Endothelial cell of umbilical vein (primary cell): ENCODE data around the gene ZP1. TPM values are rescaled to one million over a fixed set of nuclear protein-coding genes. Genes with fewer than 3 reads are reported as not detected.
A peak's percentile ranks its signal among the peaks of the same experiment; 100 is the strongest.

Experiments
- BruUV-seq: library from RNA; stranded (reverse); fragments of 400-500 nt; replicated peaks from 2 replicates; lab custom pipeline; 2021; lab: Mats Ljungman, UMichigan
- CTCF ChIA-PET: fragments of 300-600, 350-600 bp; sonication (Branson Sonifier 250); formaldehyde crosslinking; loops from one replicate; lab custom pipeline; 2021; ENCODE audit warnings: antibody characterized with exemption, inconsistent platforms; lab: Charles Lee
- POLR2A ChIA-PET: fragments of 300-600, 350-600 bp; sonication (Branson Sonifier 250); formaldehyde crosslinking; loops from one replicate; lab custom pipeline; 2021; ENCODE audit warnings: antibody characterized with exemption, inconsistent platforms; lab: Charles Lee
- DNase-seq: peaks from one replicate; pipeline ENCODE4 v3.0.0-alpha.2; 2011; ENCODE audit warnings: low read depth, low spot score
- FAIRE-seq: peaks from 2 replicates; lab custom pipeline; 2011; peaks lifted over from hg19 to GRCh38; lab: Jason Lieb, UNC
- H2AFZ ChIP-seq: 2 replicates; pipeline ENCODE4 v1.6.0; 2012; ENCODE audit warnings: low read depth, low read length, control low read depth, inconsistent platforms
- H3K27ac ChIP-seq: 2 replicates; pipeline ENCODE4 v1.5.1; 2011; ENCODE audit warnings: low read depth, mild to moderate bottlenecking, control low read depth, low read length, moderate library complexity; ENCODE audit not compliant: insufficient read depth
- H3K27me3 ChIP-seq, 2 experiments: 2 replicates each; pipeline versions ENCODE4 v1.6.0 to v1.6.1; 2011; ENCODE audit warnings: low read length in 2 of 2, mixed read lengths in 1 of 2; ENCODE audit not compliant: control insufficient read depth in 2 of 2, insufficient read depth in 2 of 2
- H3K36me3 ChIP-seq, 2 experiments: 2 replicates in 1 of 2; 3 replicates in 1 of 2; pipeline ENCODE4 v1.5.1; 2011; ENCODE audit warnings: low read length in 2 of 2, mild to moderate bottlenecking in 1 of 2, moderate library complexity in 1 of 2; ENCODE audit not compliant: control insufficient read depth in 2 of 2, insufficient read depth in 2 of 2; ENCODE audit errors: extremely low read depth in 1 of 2
- H3K4me1 ChIP-seq: 3 replicates; pipeline ENCODE4 v1.5.1; 2011; ENCODE audit warnings: mild to moderate bottlenecking, low read length; ENCODE audit not compliant: control insufficient read depth, insufficient read depth; ENCODE audit errors: extremely low read depth
- H3K4me2 ChIP-seq: 2 replicates; pipeline ENCODE4 v1.6.1; 2011; ENCODE audit warnings: low read length, control low read depth, mixed read lengths; ENCODE audit not compliant: insufficient read depth
- H3K4me3 ChIP-seq, 3 experiments: fragments of 200-600 bp in 1 of 3; sonication (generic), shearing (Covaris generic) in 1 of 3; replicated peaks in 1 of 3; 2 replicates each; pipeline ENCODE4 v1.5.1; 2011 to 2016; ENCODE audit warnings: control low read depth in 3 of 3, low read length in 3 of 3, mild to moderate bottlenecking in 2 of 3, inconsistent platforms in 1 of 3, low read depth in 1 of 3, moderate library complexity in 1 of 3; ENCODE audit not compliant: insufficient read depth in 1 of 3
- H3K79me2 ChIP-seq: 2 replicates; pipeline ENCODE4 v1.6.0; 2012; ENCODE audit warnings: low read length, inconsistent platforms; ENCODE audit not compliant: control insufficient read depth, insufficient read depth
- H3K9ac ChIP-seq: replicated peaks from 2 replicates; pipeline ENCODE3; 2011; ENCODE audit warnings: low read length, control low read depth; ENCODE audit not compliant: insufficient read depth; ENCODE audit errors: extremely low read depth
- H3K9me1 ChIP-seq: replicated peaks from 3 replicates; pipeline ENCODE4 v1.6.0; 2011; ENCODE audit warnings: mild to moderate bottlenecking, low read length; ENCODE audit not compliant: control insufficient read depth, insufficient read depth; ENCODE audit errors: extremely low read depth
- H3K9me3 ChIP-seq: replicated peaks from 2 replicates; pipeline ENCODE4 v1.5.1; 2012; ENCODE audit warnings: low read length, inconsistent platforms; ENCODE audit not compliant: control insufficient read depth, insufficient read depth
- H4K20me1 ChIP-seq: replicated peaks from 2 replicates; pipeline ENCODE3; 2011; ENCODE audit warnings: mild to moderate bottlenecking, low read length; ENCODE audit not compliant: control insufficient read depth, insufficient read depth; ENCODE audit errors: extremely low read depth
- CTCF ChIP-seq, 2 donors: IDR thresholded peaks; 1 replicate in 1 of 2; 2 replicates in 1 of 2; pipeline ENCODE4 v1.5.1; 2011; ENCODE audit warnings: low read length in 2 of 2, mild to moderate bottlenecking in 2 of 2, moderate library complexity in 2 of 2, control low read depth in 1 of 2, inconsistent platforms in 1 of 2, low read depth in 1 of 2; ENCODE audit not compliant: insufficient read depth in 1 of 2; ENCODE audit errors: extremely low read depth in 1 of 2
- EZH2 ChIP-seq: IDR thresholded peaks from 2 replicates; pipeline ENCODE4 v1.6.1; 2012; ENCODE audit warnings: borderline replicate concordance, low read depth, mild to moderate bottlenecking, moderate library complexity, low read length, inconsistent platforms; ENCODE audit not compliant: severe bottlenecking
- FOS ChIP-seq: IDR thresholded peaks from 2 replicates; pipeline ENCODE4 v1.6.1; 2011; ENCODE audit warnings: mild to moderate bottlenecking, low read length, moderate library complexity, borderline replicate concordance; ENCODE audit not compliant: insufficient read depth
- GATA2 ChIP-seq: IDR thresholded peaks from 2 replicates; pipeline ENCODE4 v1.7.0; 2011; ENCODE audit warnings: low read depth, mild to moderate bottlenecking, moderate library complexity, mixed read lengths, low read length; ENCODE audit not compliant: insufficient read length, insufficient read depth
- JUN ChIP-seq: IDR thresholded peaks from 2 replicates; pipeline ENCODE4 v1.6.1; 2011; ENCODE audit warnings: borderline replicate concordance, low read depth; ENCODE audit not compliant: insufficient read length, insufficient read depth
- MAX ChIP-seq: IDR thresholded peaks from 2 replicates; pipeline ENCODE4 v1.6.1; 2011; ENCODE audit not compliant: insufficient read depth, insufficient read length
- MYC ChIP-seq: IDR thresholded peaks from one replicate; pipeline ENCODE4 v1.6.1; 2011; ENCODE audit warnings: mild to moderate bottlenecking, low read depth, low read length
- POLR2A ChIP-seq: IDR thresholded peaks from 2 replicates; pipeline ENCODE4 v1.6.1; 2012; ENCODE audit warnings: low read depth, mild to moderate bottlenecking, control low read depth, low read length
- POLR2AphosphoS5 ChIP-seq: IDR thresholded peaks from 2 replicates; pipeline ENCODE4 v1.6.1; 2012; ENCODE audit warnings: low read depth, mild to moderate bottlenecking, control low read depth, low read length, moderate library complexity; ENCODE audit not compliant: insufficient read depth
- dilution Hi-C: fragments of 300-500 bp; cut with MboI; formaldehyde crosslinking; loops from one replicate; pipeline ENCODE4 v1.15.0; 2019; ENCODE audit warnings: low sequenced_read_pairs; ENCODE audit not compliant: extremely low pct_ligation_motif_present
- intact Hi-C: fragments of 100-400 bp; cut with micrococcal nuclease; formaldehyde crosslinking; loops from one replicate; pipeline ENCODE4 v1.10.0; 2022
- polyA plus RNA-seq, 4 experiments: library from polyadenylated mRNA; depleted of rRNA in 3 of 4; stranded (reverse) in 3 of 4; unstranded in 1 of 4; fragments of >200 nt; gene quantifications; 2 replicates each; pipeline versions ENCODE4 v1.2.1 to v1.2.3, GENCODE V29; 2011 to 2012; ENCODE audit warnings: missing spikeins in 1 of 4
- total RNA-seq: library from RNA; stranded (reverse); gene quantifications from 2 replicates; pipeline ENCODE4 v1.2.3, GENCODE V29; 2021

The ZP1 gene
- total and polyA plus RNA-seq, 2 donors (not counting 3 experiments of a cell fraction or from before 2014, with no cell fraction given) = not detected

GRCh38 chr11:60919956-60920355 lies 52.6 kb downstream of the ZP1 start:
- peaks cover 3 to 19% of the 10 kb centered on the region in 2 experiments for H3K36me3 ChIP-seq
- no peak overlapping the region for H2AFZ ChIP-seq
- no peaks in the 10 kb centered on the region for H3K27me3 ChIP-seq
- no peak overlapping the region for H3K4me2 ChIP-seq
- H3K27ac ChIP-seq = peak overlapping the region; percentile 32
- no TSS peak for BruUV-seq
- H3K9ac ChIP-seq = no peak overlapping the region
- no peaks in the 10 kb centered on the region for H4K20me1 ChIP-seq
- dilution Hi-C loops = no loop called here
- DNase-seq (no peak), FAIRE-seq (no peak)
- ChIA-PET POLR2A (no interaction called here), CTCF (interaction anchor here (1.0 to 1.5 kb wide), 2 partner anchors 20 to 145 kb away, joined by 3 to 6 read pairs; no protein-coding TSS in a partner anchor)
- no peak for TF ChIP-seq MYC
- no peak for TF ChIP-seq POLR2AphosphoS5
- TF ChIP-seq GATA2 = no peak
- TF ChIP-seq POLR2A = no peak
- no peak overlapping the region for H3K4me3 ChIP-seq
- H3K79me2 ChIP-seq = peaks cover 45% of the 10 kb centered on the region
- H3K4me1 ChIP-seq = peaks cover 32% of the 10 kb centered on the region
- intact Hi-C loops = loop anchor here (10.0 kb wide), 1 partner anchor 215 kb away; no protein-coding TSS in a partner anchor
- no peaks in the 10 kb centered on the region for H3K9me3 ChIP-seq
- no peaks in the 10 kb centered on the region for H3K9me1 ChIP-seq

GRCh38 chr11:60921259-60921658 lies 53.9 kb downstream of the ZP1 start:
- no peaks in the 10 kb centered on the region for H3K9me3 ChIP-seq
- TF ChIP-seq MYC (no peak), CTCF (IDR thresholded peaks at IDR 0.05; ENCODE audit: extremely low read depth in 1 of 2, insufficient read depth in 1 of 2, low read depth in 1 of 2, low read length in 2 of 2) (no peak), JUN (no peak), POLR2AphosphoS5 (no peak), GATA2 (no peak), FOS (no peak), EZH2 (no peak), MAX (no peak), POLR2A (no peak)
- no peaks in the 10 kb centered on the region for H3K9me1 ChIP-seq
- intact Hi-C loops = no loop called here
- no TSS peak for BruUV-seq
- H3K27ac ChIP-seq = no peak overlapping the region
- H2AFZ ChIP-seq = no peak overlapping the region
- H3K27me3 ChIP-seq = no peaks in the 10 kb centered on the region
- ChIA-PET POLR2A (no interaction called here), CTCF (interaction anchor here (0.9 kb wide), 1 partner anchor 22 kb away, joined by 5 read pairs; no protein-coding TSS in a partner anchor)
- H3K4me1 ChIP-seq = peaks cover 31% of the 10 kb centered on the region
- H3K9ac ChIP-seq = no peak overlapping the region
- H4K20me1 ChIP-seq = no peaks in the 10 kb centered on the region
- DNase-seq (no peak), FAIRE-seq (no peak)
- H3K36me3 ChIP-seq = peaks cover 3 to 19% of the 10 kb centered on the region in 2 experiments
- H3K79me2 ChIP-seq = peaks cover 34% of the 10 kb centered on the region
- dilution Hi-C loops = no loop called here
- no peak overlapping the region for H3K4me2 ChIP-seq
- no peak overlapping the region for H3K4me3 ChIP-seq
